Measurements from ENCODE around the gene KCNMA1.

DNA sequence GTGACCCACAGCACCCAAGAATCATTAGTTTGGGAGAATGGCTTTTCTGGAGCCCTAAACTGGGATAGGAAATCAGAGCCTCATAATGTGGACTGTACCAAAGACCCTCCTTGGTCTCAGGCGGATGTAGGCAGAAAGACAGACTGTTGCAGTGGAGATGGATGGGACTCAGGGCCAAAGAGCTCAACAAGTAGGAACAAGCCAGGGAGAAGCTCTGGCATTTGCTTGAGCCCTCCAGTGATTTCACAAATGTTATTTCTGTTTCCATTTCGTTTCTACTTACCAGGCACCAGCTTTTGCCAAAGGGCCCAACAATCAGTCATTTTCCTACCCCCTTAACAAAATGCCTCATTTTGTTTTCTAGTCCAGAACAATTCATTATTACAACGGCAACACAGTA, 762.7 kb downstream of the KCNMA1 start:
- TF ChIP-seq, protein P1, sequence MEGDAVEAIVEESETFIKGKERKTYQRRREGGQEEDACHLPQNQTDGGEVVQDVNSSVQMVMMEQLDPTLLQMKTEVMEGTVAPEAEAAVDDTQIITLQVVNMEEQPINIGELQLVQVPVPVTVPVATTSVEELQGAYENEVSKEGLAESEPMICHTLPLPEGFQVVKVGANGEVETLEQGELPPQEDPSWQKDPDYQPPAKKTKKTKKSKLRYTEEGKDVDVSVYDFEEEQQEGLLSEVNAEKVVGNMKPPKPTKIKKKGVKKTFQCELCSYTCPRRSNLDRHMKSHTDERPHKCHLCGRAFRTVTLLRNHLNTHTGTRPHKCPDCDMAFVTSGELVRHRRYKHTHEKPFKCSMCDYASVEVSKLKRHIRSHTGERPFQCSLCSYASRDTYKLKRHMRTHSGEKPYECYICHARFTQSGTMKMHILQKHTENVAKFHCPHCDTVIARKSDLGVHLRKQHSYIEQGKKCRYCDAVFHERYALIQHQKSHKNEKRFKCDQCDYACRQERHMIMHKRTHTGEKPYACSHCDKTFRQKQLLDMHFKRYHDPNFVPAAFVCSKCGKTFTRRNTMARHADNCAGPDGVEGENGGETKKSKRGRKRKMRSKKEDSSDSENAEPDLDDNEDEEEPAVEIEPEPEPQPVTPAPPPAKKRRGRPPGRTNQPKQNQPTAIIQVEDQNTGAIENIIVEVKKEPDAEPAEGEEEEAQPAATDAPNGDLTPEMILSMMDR (IDR thresholded peaks at IDR 0.05), result no peak
- no peak for TF ChIP-seq EZH2 (IDR thresholded peaks at IDR 0.05; ENCODE audit: borderline replicate concordance, insufficient read depth, low read depth, low read length, poor library complexity, severe bottlenecking)

Data from B cell (primary cell).